GM12878 (cell line): ENCODE results near the gene SH3D19. TPM values are rescaled to one million over a fixed set of nuclear protein-coding genes. Genes with fewer than 3 reads are reported as not detected.
"Not testable (repeated sequence)": the region's sequence is repeated elsewhere in the genome, so short reads cannot be mapped to it uniquely, and the experiment has no call there.

Experiments used
- ATAC-seq: fragments of 200-7000 bp; cut with Tn5 transposase; 3 replicates; pipeline ENCODE4 v1.9.1; 2020; ENCODE audit warnings: mild to moderate bottlenecking, moderate library complexity
- BruUV-seq: library from RNA; stranded (reverse); fragments of 400-500 nt; replicated peaks from 2 replicates; lab custom pipeline; 2021; lab: Mats Ljungman, UMichigan
- CTCF ChIA-PET: fragments of 300-600 bp; sonication (Branson Sonifier 250); formaldehyde crosslinking; extraction: SDS; loops from one replicate; lab custom pipeline; 2021; ENCODE audit warnings: inconsistent platforms; lab: Yijun Ruan, JAX
- POLR2A ChIA-PET: fragments of 350-600 bp; formaldehyde crosslinking; extraction: SDS; loops from one replicate; lab custom pipeline; 2021; ENCODE audit warnings: inconsistent platforms; lab: Charles Lee
- RAD21 ChIA-PET: fragments of 300-600 bp; sonication (Branson Sonifier 250); formaldehyde crosslinking; loops from one replicate; lab custom pipeline; 2023; ENCODE audit warnings: antibody characterized with exemption; ENCODE audit not compliant: unreplicated experiment; lab: Charles Lee
- SMC1A ChIA-PET: fragments of 300-600 bp; sonication (Branson Sonifier 250); formaldehyde crosslinking; loops from one replicate; lab custom pipeline; 2023; ENCODE audit not compliant: unreplicated experiment, uncharacterized antibody; lab: Charles Lee
- DNase-seq: peaks from one replicate; pipeline ENCODE4 v3.0.0-alpha.2; 2011; ENCODE audit warnings: low read depth, low spot score
- FAIRE-seq: peaks from 3 replicates; lab custom pipeline; 2011; peaks lifted over from hg19 to GRCh38; lab: Jason Lieb, UNC
- H2AFZ ChIP-seq: 2 replicates; pipeline ENCODE4 v1.6.0; 2011; ENCODE audit warnings: low read depth, low read length, control low read depth; ENCODE audit not compliant: control insufficient read depth
- H3K27ac ChIP-seq: 2 replicates; pipeline ENCODE4 v1.5.1; 2011; ENCODE audit warnings: control low read depth; ENCODE audit not compliant: control insufficient read depth, insufficient read depth
- H3K27me3 ChIP-seq, 2 experiments: replicated peaks in 1 of 2; 2 replicates each; pipeline versions ENCODE4 v1.6.0 to v1.6.1; 2011; ENCODE audit warnings: low read length in 1 of 2; ENCODE audit not compliant: control insufficient read depth in 2 of 2, insufficient read depth in 2 of 2
- H3K36me3 ChIP-seq, 2 experiments: 2 replicates each; pipeline ENCODE4 v1.5.1; 2011; ENCODE audit warnings: low read length in 1 of 2; ENCODE audit not compliant: control insufficient read depth in 2 of 2, insufficient read depth in 2 of 2
- H3K4me1 ChIP-seq: 2 replicates; pipeline ENCODE4 v1.6.1; 2011; ENCODE audit warnings: mild to moderate bottlenecking, low read length, moderate library complexity, mixed read lengths; ENCODE audit not compliant: control insufficient read depth, insufficient read depth
- H3K4me2 ChIP-seq: 2 replicates; pipeline ENCODE4 v1.6.0; 2011; ENCODE audit warnings: control low read depth; ENCODE audit not compliant: control insufficient read depth, insufficient read depth
- H3K4me3 ChIP-seq: fragments of 200-600 bp; sonication (generic); 2 replicates; pipeline ENCODE4 v1.5.1; 2016
- H3K79me2 ChIP-seq: 2 replicates; pipeline ENCODE4 v1.6.0; 2011; ENCODE audit warnings: low read length; ENCODE audit not compliant: control insufficient read depth, insufficient read depth
- H3K9ac ChIP-seq: 2 replicates; pipeline ENCODE4 v1.8.0; 2011; ENCODE audit warnings: low read length, control low read depth, mixed read lengths; ENCODE audit not compliant: control insufficient read depth, insufficient read depth
- H3K9me3 ChIP-seq: replicated peaks from 3 replicates; pipeline ENCODE4 v1.5.1; 2011; ENCODE audit warnings: mild to moderate bottlenecking, low read length; ENCODE audit not compliant: control insufficient read depth, insufficient read depth
- H4K20me1 ChIP-seq: 2 replicates; pipeline ENCODE4 v1.6.0; 2011; ENCODE audit not compliant: control insufficient read depth, insufficient read depth
- CHD2 ChIP-seq: IDR thresholded peaks from 2 replicates; pipeline ENCODE4 v1.6.1; 2011; ENCODE audit warnings: low read depth, low read length, improper control_type of control experiment, borderline replicate concordance
- EP300 ChIP-seq, 2 experiments: fragments of 150-350 bp in 1 of 2; IDR thresholded peaks; 2 replicates each; pipeline ENCODE4 v1.6.1; 2011 to 2012; ENCODE audit warnings: low read depth in 2 of 2, low read length in 2 of 2, borderline replicate concordance in 1 of 2, improper control_type of control experiment in 1 of 2, inconsistent platforms in 1 of 2; ENCODE audit not compliant: control insufficient read depth in 1 of 2
- IKZF1 ChIP-seq: fragments of 450-650 bp; conservative IDR thresholded peaks from 2 replicates; pipeline ENCODE4 v1.6.1; 2017; ENCODE audit warnings: antibody characterized with exemption, mild to moderate bottlenecking
- NBN ChIP-seq: fragments of 450-650 bp; IDR thresholded peaks from 2 replicates; pipeline ENCODE4 v1.6.1; 2016
- NRF1 ChIP-seq: conservative IDR thresholded peaks from 2 replicates; pipeline ENCODE4 v1.6.1; 2011; ENCODE audit warnings: mild to moderate bottlenecking, low read depth, low read length, improper control_type of control experiment
- REST ChIP-seq: IDR thresholded peaks from 2 replicates; pipeline ENCODE4 v1.6.1; 2012; ENCODE audit warnings: mild to moderate bottlenecking, low read depth, low read length
- STAT3 ChIP-seq: IDR thresholded peaks from 2 replicates; pipeline ENCODE4 v1.6.1; 2011; ENCODE audit warnings: low read depth, low read length, improper control_type of control experiment
- USF1 ChIP-seq: IDR thresholded peaks from 2 replicates; pipeline ENCODE4 v1.6.1; 2011; ENCODE audit warnings: borderline replicate concordance, low read depth, mild to moderate bottlenecking, moderate library complexity, mixed read lengths, low read length; ENCODE audit not compliant: insufficient read depth; ENCODE audit errors: extremely low read length
- ZNF274 ChIP-seq: IDR thresholded peaks from one replicate; pipeline ENCODE4 v1.8.0; 2011; ENCODE audit not compliant: insufficient read length, insufficient read depth
- WGBS: methylation state at CpG from one replicate; pipeline ENCODE4 v1.1.6; 2016; ENCODE audit warnings: low lambda C conversion rate; ENCODE audit not compliant: insufficient replicate concordance, insufficient coverage; ENCODE audit errors: missing lambda C conversion rate; 5-methylcytosine and 5-hydroxymethylcytosine counted together
- in situ Hi-C: fragments of 300-500 bp; cut with MboI; formaldehyde crosslinking; loops from 9 replicates; pipeline ENCODE4 v1.14.3; 2018; ENCODE audit warnings: mixed read lengths
- intact Hi-C: fragments of 100-400 bp; cut with micrococcal nuclease; formaldehyde crosslinking; loops from one replicate; pipeline ENCODE4 v1.14.2; 2022; ENCODE audit not compliant: unreplicated experiment
- polyA plus RNA-seq, 11 experiments: library from polyadenylated mRNA; depleted of rRNA in 4 of 11; unstranded in 6 of 11; stranded (reverse) in 5 of 11; fragments of >200 nt; fragmentation: Nextera tagmentation in 4 of 11; fragmentation: Illumina TruSeq in 1 of 11; extraction: Ambion mirVana in 4 of 11; extraction: Trizol in 1 of 11; gene quantifications; 1 replicate in 1 of 11; 2 replicates in 10 of 11; pipeline versions ENCODE4 v1.2.1 to v1.2.3, GENCODE V29; 2011 to 2016; ENCODE audit warnings: inconsistent platforms in 2 of 11, missing spikeins in 2 of 11, low read depth in 1 of 11
- total RNA-seq, 4 experiments: library from RNA; depleted of rRNA in 3 of 4; stranded (reverse); fragments of >200 nt in 3 of 4; fragmentation: Illumina TruSeq in 1 of 4; extraction: Trizol in 1 of 4; gene quantifications; 2 replicates each; pipeline versions ENCODE4 v1.2.1 to v1.2.3, GENCODE V29; 2013 to 2021

The SH3D19 gene
- total and polyA plus RNA-seq, 10 of the 15 experiments (the other 5 are each of a cell fraction or from before 2014, with no cell fraction given): 0.03 to 6.9 (median 0.33) TPM; not detected in 3

- TF ChIP-seq EP300 (IDR thresholded peaks at IDR 0.05; ENCODE audit: borderline replicate concordance in 1 of 2, control insufficient read depth in 1 of 2, low read depth in 2 of 2, low read length in 2 of 2): no peak
- no peak for TF ChIP-seq ZNF274
- TF ChIP-seq IKZF1: no peak
- no peak for TF ChIP-seq STAT3
These were observed 2.8 kb downstream of the SH3D19 start (continued) for GRCh38 chr4:151322570-151322969.

GRCh38 chr4:151322161-151322560 lies 3.2 kb downstream of the SH3D19 start:
- 2% methylated on average over 4 of the region's 4 CpGs for WGBS
- BruUV-seq, H3K4me3 ChIP-seq, ATAC-seq, in situ Hi-C loops, H3K9ac ChIP-seq, RAD21 ChIA-PET, H3K27ac ChIP-seq, intact Hi-C loops, H3K9me3 ChIP-seq, DNase-seq, FAIRE-seq, H3K36me3 ChIP-seq, H4K20me1 ChIP-seq, H3K4me1 ChIP-seq, H2AFZ ChIP-seq, H3K79me2 ChIP-seq, H3K4me2 ChIP-seq: not testable (repeated sequence)
- ChIA-PET POLR2A (interaction anchor here (1.0 kb wide), 1 partner anchor 18 kb away, joined by 7 read pairs; no protein-coding TSS in a partner anchor), SMC1A (interaction anchor here (0.7 kb wide), 1 partner anchor 286 kb away, joined by 3 read pairs; no protein-coding TSS in a partner anchor), CTCF (interaction anchor here (1.1 kb wide), 1 partner anchor 45 kb away, joined by 3 read pairs; the partner anchor contains the start of gene PRSS48)
- H3K27me3 ChIP-seq: peaks cover 10 to 13% of the 10 kb centered on the region in 2 experiments

GRCh38 chr4:151321586-151321985 lies 3.8 kb downstream of the SH3D19 start:
- ChIA-PET SMC1A (no interaction called here), CTCF (interaction anchor here (1.1 kb wide), 1 partner anchor 45 kb away, joined by 3 read pairs; the partner anchor contains the start of gene PRSS48), POLR2A (no interaction called here), RAD21 (no interaction called here)
- no peaks in the 10 kb centered on the region for H3K79me2 ChIP-seq
- ATAC-seq (no peak), DNase-seq (no peak), FAIRE-seq (no peak)
- H3K27me3 ChIP-seq: peaks cover 7 to 13% of the 10 kb centered on the region in 2 experiments
- no peak overlapping the region for H3K4me2 ChIP-seq
- H3K4me3 ChIP-seq: no peak overlapping the region
- no peak overlapping the region for H2AFZ ChIP-seq
- H3K9ac ChIP-seq: no peak overlapping the region
- WGBS: 0% methylated on average over 1 of the region's 1 CpG
- no peaks in the 10 kb centered on the region for H3K4me1 ChIP-seq
- intact Hi-C loops (no loop called here), in situ Hi-C loops (no loop called here)
- no peaks in the 10 kb centered on the region; the same call in 2 of the 3 replicates for H3K9me3 ChIP-seq
- H3K27ac ChIP-seq: no peak overlapping the region
- no peaks in the 10 kb centered on the region for H4K20me1 ChIP-seq
- no TSS peak for BruUV-seq
- no peaks in the 10 kb centered on the region for H3K36me3 ChIP-seq
- TF ChIP-seq NRF1 (no peak), NBN (no peak), USF1 (no peak), CHD2 (no peak), REST (no peak)
